Skeletal muscle cell (primary cell): ENCODE measurements around the gene MAN2B1.
A peak's percentile ranks its signal among the peaks of the same experiment; 100 is the strongest.
"Not testable (repeated sequence)": the region's sequence is repeated elsewhere in the genome, so short reads cannot be mapped to it uniquely, and the experiment has no call there.

ENCODE experiments used
- DNase-seq: peaks from one replicate; pipeline ENCODE4 v3.0.0-alpha.2; 2010; ENCODE audit warnings: low read depth
- H3K4me3 ChIP-seq: 2 replicates; pipeline ENCODE4 v1.5.1; 2011; ENCODE audit warnings: low read depth, mild to moderate bottlenecking, control low read depth, low read length, moderate library complexity

MAN2B1 gene

GRCh38 chr19:12666265-12667048, at the start of gene MAN2B1, which contains the start of gene WDR83:
Gene MAN2B1, minus strand, starts transcription at chr19:12666742. Its CDS starts 41 bp downstream, at chr19:12666701.
Gene WDR83, plus strand, starts transcription at chr19:12666807. Its CDS starts 2,984 bp downstream, at chr19:12669791.
- H3K4me3 ChIP-seq: peak within 1 kb of the TSS; percentile 88
- DNase-seq: no peak

DNA sequence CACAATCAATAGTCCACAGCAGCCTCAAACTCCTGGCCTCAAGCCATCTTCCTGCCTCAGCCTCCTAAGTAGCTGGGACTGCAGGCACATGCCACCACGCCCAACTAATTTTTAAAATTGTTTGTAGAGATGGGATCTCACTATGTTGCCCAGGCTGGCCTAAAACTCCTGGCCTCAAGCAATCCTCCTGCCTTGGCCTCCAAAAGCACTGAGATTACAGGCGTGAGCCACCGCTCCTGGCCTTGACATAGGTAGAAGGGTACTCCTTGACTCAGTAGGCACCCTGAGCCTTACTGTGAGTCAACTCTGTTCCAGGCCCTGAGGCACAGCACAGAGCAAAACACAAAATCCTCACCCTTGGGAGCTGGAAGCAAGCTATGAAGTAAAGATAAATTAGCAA, 49.4 kb upstream of the MAN2B1 start:
- no peak overlapping the region for H3K4me3 ChIP-seq
- no peak for DNase-seq

DNA sequence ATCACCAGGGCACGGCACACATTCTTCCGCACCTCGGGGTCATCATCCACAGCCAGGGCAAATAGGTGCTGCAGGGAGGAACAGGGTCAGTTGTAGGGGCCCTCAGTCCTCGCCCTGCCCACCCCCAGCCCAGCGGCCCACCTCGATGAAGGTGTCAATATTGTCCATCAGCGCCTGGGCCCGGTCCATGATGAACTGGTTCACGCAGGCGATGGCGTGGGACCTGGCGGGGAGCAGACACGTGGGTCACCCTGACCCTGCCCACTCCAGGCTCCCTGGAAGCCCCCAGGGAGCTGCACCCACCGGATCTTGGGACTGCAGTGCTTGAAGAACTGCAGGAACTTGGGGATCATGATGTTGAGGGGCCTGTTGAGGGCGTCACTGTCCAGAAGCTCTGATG, 48.6 kb upstream of the MAN2B1 start:
- no peak for DNase-seq
- no peak overlapping the region for H3K4me3 ChIP-seq

DNA sequence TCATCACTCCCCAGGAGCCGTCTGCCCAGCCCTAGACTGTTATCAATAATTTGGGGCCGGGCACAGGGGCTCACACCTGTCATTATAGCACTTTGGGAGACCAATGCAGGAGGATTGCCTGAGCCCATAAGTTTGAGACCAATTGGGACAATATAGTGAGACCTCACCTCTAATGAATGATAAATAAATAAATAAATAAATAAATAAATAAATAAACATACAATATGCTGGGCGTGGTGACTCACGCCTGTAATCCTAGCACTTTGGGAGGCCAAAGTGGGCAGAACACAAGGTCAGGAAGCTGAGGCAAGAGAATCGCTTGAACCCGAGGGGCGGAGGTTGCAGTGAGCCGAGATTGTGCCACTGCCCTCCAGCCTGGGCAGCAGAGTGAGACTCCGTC, 46.8 kb upstream of the MAN2B1 start:
- not testable (repeated sequence) for DNase-seq, H3K4me3 ChIP-seq

DNA sequence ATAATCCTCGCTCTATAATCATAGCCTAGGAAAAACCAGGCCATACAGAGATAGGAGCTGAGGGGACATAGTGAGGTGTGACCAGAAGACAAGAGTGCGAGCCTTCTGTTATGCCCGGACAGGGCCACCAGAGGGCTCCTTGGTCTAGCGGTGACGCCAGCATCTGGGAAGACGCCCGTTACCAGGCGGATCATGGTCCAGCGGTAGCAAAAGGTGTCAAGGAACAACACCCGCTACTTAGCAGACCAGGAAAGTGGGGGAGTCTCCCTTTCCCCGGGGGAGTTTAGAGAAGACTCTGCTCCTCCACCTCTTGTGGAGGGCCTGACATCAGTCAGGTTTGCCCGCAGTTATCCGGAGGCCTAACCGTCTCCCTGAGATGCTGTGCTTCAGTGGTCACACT, 45.5 kb upstream of the MAN2B1 start:
- not testable (repeated sequence) for DNase-seq, H3K4me3 ChIP-seq

DNA sequence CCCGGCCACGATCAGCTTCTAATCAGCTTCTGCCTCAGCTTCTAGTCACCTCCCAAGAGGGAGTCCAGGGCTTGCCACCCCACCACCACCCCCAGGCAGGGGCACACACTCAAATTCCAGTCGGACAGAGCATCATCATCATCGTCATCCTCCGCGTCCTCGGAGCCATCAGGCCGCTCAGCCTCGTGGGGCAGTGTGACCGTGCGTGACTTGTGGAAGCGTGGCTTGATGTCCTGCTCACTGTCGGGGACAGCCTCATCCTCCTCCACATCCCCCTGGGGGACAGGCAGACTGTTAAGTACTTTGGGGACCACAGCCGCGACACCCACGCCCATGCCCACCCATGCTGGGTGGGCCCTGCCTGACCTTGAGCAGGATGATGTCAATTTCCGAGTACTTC, 44.6 kb upstream of the MAN2B1 start:
- no peak for DNase-seq
- no peak overlapping the region for H3K4me3 ChIP-seq

- no peak for DNase-seq
- H3K4me3 ChIP-seq: no peak overlapping the region
These were observed 42.1 kb upstream of the MAN2B1 start for GRCh38 chr19:12708641-12709040.

DNA sequence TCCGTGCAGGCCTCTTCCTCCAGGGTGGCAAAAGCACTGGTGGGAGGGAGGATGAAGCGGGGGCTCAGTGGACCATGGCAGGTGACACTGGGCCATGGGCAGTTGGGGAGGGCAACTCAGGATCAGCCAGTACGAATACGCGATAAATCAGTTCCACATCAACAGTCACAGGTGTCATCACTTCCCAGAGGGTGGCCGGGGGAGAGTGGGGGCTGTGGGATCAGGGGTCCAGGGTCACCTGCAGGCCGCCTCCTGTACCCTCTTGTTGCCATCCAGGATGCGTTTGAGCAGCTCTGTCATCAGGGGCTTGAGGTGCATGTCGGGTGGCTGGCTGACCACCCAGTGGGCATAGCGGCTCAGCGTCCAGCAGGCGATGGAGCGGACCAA, 39.8 kb upstream of the MAN2B1 start:
- DNase-seq: no peak
- H3K4me3 ChIP-seq: no peak overlapping the region

DNA sequence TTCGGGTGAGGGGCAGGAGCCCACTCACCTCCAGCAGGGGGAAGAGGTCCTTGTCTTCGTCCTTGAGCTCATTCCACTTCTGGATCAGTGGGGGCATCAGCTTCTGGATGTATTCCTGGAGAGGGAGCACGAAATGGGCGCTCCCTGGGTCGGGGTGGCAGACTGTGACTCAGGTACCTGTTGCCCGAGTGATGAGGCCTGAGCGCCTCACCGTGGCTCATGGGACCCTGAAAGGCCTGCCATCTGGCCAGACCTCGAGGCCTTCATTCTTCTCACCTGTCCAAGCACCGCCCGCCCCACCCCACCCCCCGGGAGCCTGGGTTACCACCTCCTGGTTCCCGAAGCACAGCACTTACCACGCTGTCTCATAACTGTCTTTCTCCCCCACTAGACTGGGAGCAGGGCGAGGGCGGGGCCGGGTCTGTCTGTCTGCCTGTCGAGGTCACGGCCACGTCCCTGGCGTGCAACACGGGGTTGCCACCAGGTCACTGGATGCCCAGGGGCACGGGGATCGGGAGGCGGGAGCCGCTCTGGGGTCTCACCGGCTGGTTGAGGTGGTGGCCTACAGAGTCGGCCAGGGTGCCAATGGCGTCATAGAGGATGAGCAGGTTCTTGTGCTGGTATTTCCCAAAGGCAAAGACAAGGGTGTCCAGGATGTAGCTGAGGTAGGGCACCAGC, 39.3 kb upstream of the MAN2B1 start:
- no peak for DNase-seq
- no peak overlapping the region for H3K4me3 ChIP-seq

- no peak for DNase-seq
- no peak overlapping the region for H3K4me3 ChIP-seq
These were observed 38.6 kb upstream of the MAN2B1 start for GRCh38 chr19:12705169-12705568.

DNA sequence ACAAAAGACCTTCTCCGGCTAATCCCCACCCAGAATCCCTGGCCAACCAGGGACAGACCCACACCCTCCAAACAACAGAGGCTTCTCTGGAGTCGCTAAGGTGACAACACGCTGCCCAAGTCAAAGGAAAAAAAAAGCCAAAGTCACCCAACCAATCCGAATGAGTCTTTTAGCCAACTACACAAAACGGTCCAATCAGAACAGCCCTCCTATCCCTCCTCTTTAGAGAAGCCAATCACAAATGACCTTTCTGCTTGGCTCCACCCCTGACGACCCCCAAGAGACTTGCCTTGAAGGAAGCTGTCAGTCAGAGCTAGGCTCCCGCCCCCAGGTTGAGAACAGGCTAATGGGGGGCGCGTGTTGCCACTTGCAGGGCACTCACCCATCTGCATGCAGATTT, 36.5 kb upstream of the MAN2B1 start:
- no peak for DNase-seq
- no peak overlapping the region for H3K4me3 ChIP-seq

- DNase-seq: no peak
- no peak overlapping the region for H3K4me3 ChIP-seq
These were observed 35.2 kb upstream of the MAN2B1 start for GRCh38 chr19:12701596-12702282.

GRCh38 chr19:12698138-12698537, 31.6 kb upstream of the MAN2B1 start:
- no peak overlapping the region for H3K4me3 ChIP-seq
- no peak for DNase-seq

DNA sequence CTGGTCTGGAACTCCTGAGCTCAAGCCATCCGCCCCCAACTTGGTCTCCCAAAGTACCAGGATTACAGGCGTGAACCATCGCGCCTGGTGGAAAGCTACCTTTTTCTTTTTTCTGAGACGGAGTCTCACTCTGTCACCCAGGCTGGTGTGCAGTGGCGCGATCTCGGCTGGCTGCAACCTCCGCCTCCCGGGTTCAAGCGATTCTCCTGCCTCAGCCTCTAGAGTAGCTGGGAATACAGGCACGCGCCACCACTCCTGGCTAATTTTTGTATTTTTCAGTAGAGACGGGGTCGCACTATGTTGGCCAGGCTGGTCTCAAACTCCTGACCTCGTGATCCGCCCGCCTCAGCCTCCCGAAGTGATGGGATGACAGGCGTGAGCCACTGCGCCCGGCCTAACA, 30.9 kb upstream of the MAN2B1 start:
- not testable (repeated sequence) for DNase-seq, H3K4me3 ChIP-seq

- peak; percentile 89 for DNase-seq
- H3K4me3 ChIP-seq: peak within 1 kb of the TSS; percentile 77
These were observed 30.1 kb upstream of the MAN2B1 start, which contains the start of gene FBXW9 for GRCh38 chr19:12696366-12697335. Gene FBXW9, minus strand, starts transcription at chr19:12696631. Its CDS starts 50 bp downstream, at chr19:12696581.

DNA sequence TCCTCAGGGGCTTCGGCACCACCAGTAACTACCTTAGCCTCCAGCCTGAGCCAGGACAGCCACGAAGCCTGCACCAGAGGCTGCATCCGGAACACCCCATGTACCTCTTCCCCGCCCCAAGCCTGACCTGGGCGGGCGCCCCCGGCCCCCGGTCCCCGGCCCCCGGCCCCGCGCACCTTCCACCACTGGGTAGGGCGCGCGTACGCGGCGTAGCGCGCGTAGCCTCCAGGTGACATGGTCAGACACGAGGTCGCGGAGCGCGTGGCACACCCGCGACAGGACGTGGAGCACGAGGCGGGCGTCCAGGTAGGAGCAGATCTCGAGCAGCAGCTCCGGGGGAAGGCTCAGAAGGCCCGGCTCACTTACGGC, 29.4 kb upstream of the MAN2B1 start:
- H3K4me3 ChIP-seq: peak overlapping the region; percentile 77
- DNase-seq: no peak

DNA sequence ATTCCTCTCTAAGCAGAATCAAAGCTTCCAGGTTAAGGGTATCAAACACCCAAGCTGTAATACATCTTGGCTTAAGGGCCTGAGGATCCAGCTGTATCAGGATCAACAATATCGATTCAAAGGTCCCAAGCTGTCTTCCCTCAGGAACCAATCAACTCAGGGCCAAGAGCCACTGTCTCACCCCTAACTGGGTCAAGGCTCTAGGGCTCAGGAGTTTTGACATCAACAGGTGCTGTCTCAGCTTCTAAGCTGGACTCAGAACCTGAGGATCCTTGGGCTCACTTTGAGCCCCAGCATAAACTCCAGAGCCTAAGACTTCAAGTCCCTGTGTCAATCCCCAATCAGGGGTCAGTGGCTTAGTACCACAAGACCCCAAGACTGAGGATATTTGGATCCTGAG, 29.0 kb upstream of the MAN2B1 start:
- H3K4me3 ChIP-seq: peak overlapping the region; percentile 77
- DNase-seq: no peak

DNA sequence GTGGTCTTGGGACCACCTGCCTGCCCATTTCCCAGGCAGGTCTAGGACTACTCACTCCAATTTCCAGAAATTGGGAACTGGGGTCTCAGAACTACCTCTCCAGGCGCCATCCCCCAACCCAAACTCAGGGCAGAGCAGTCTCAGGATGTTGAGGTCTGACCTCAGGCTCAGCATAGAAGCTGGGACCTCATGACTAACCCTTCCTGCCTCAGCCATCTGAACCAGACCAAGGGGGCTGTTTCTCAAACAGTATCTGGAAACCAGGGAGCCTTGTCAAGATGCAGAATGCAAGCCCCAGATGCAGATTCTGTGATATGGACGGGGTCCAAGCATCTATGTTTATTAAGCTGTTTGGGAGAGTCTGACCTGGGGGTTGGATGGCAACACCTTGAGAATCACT, 28.6 kb upstream of the MAN2B1 start:
- no peak for DNase-seq
- H3K4me3 ChIP-seq: no peak overlapping the region

GRCh38 chr19:12694641-12695040, 28.1 kb upstream of the MAN2B1 start:
- no peak for DNase-seq
- H3K4me3 ChIP-seq: no peak overlapping the region
